Measurements from ENCODE around the gene SDHB.

DNA sequence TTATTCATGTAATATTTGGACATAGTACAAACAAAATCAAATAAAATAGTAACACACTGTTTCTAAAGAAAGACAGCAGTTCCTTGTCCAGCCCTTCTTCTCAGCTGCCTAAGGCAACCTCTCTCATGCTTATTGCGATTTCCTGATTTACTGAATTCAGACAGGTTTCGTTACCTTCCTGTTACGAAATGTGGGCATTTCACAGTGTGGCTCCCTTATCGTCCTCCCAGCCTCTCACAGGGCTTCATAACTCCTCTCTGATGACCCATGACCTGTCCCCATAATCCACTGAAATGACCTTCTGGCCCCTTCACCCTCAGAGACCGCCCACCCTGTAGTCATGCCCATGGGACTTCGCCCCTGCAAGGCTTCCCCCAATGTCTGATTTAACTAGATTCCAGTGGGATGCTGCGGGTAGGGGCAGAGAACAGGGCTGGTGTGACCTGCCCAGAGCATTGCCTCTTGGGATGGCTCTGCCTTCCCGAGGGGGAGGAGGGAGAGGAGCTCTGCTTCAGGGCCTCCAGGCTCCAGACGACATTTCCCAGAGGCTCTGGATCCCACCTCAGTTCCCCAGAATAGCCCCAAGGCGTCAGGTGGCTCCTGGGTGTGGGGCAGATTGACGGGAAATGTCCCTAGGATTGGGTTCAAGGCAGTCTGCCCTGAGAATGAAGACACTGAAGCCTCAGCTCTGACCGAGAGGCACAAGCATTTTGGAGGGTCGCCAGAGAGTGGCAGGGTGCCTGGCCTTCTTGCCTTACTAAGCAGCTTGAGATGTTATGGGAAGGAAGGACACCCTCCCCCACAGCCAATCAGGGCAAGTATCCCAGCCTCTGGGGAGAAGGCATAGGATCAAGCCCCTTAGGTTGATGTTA is 44.9 kb upstream of the SDHB start:
- TF ChIP-seq, protein P1, sequence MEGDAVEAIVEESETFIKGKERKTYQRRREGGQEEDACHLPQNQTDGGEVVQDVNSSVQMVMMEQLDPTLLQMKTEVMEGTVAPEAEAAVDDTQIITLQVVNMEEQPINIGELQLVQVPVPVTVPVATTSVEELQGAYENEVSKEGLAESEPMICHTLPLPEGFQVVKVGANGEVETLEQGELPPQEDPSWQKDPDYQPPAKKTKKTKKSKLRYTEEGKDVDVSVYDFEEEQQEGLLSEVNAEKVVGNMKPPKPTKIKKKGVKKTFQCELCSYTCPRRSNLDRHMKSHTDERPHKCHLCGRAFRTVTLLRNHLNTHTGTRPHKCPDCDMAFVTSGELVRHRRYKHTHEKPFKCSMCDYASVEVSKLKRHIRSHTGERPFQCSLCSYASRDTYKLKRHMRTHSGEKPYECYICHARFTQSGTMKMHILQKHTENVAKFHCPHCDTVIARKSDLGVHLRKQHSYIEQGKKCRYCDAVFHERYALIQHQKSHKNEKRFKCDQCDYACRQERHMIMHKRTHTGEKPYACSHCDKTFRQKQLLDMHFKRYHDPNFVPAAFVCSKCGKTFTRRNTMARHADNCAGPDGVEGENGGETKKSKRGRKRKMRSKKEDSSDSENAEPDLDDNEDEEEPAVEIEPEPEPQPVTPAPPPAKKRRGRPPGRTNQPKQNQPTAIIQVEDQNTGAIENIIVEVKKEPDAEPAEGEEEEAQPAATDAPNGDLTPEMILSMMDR (conservative IDR thresholded peaks at IDR 0.05; ENCODE audit: low read length), result no peak
- TF ChIP-seq EZH2phosphoT487 (IDR thresholded peaks at IDR 0.05; ENCODE audit: borderline replicate concordance, low read depth, low read length), result no peak
